Left lung (tissue), 10 donors: ENCODE measurements around the gene FBXW5. TPM values are rescaled to one million over a fixed set of nuclear protein-coding genes. Genes with fewer than 3 reads are reported as not detected.

Experiments used
- ATAC-seq: fragments of 200-7000 bp; cut with Tn5 transposase; one replicate; pipeline ENCODE4 v1.9.1; 2020; ENCODE audit warnings: moderate library complexity
- DNase-seq, 4 donors: peaks; one replicate each; pipeline ENCODE4 v3.0.0-alpha.2; 2013 to 2020
- H3K27ac ChIP-seq, 2 donors: fragments of 200-600 bp; sonication (generic) in 1 of 2; one replicate each; pipeline versions ENCODE4 v1.5.0 to v1.8.0; 2020 to 2021
- H3K27me3 ChIP-seq, 2 donors: fragments of 200-600 bp; sonication (generic) in 1 of 2; one replicate each; pipeline versions ENCODE4 v1.5.0 to v1.8.0; 2020 to 2021
- H3K36me3 ChIP-seq, 2 donors: fragments of 200-600 bp; sonication (generic) in 1 of 2; one replicate each; pipeline versions ENCODE4 v1.5.0 to v1.8.0; 2020 to 2021
- H3K4me1 ChIP-seq, 2 donors: fragments of 200-600 bp; one replicate each; pipeline ENCODE4 v1.8.0; 2021
- H3K4me3 ChIP-seq, 2 donors: fragments of 200-600 bp; sonication (generic) in 1 of 2; one replicate each; pipeline versions ENCODE4 v1.5.0 to v1.8.0; 2020 to 2021; ENCODE audit warnings: mild to moderate bottlenecking in 1 of 2
- H3K9me3 ChIP-seq, 2 donors: fragments of 200-600 bp; sonication (generic) in 1 of 2; one replicate each; pipeline versions ENCODE4 v1.5.0 to v1.8.0; 2020 to 2021
- intact Hi-C, 2 donors: fragments of 100-400 bp; cut with DNase I; formaldehyde crosslinking; loops; one replicate each; pipeline versions ENCODE4 v1.11.2 to v1.14.2; 2022
- polyA plus RNA-seq, 6 donors: library from polyadenylated mRNA; unstranded; fragments of 120-200 nt; gene quantifications; one replicate each; pipeline ENCODE4 v1.2.1, GENCODE V29; 2013; ENCODE audit not compliant: insufficient read length in 6 of 6
- total RNA-seq, 2 donors: library from RNA; stranded (reverse); fragmentation: NEBNext Ultra II Directional; extraction: Animal tissue kit (Norgen Biotek cat#: 25700); gene quantifications; one replicate each; pipeline ENCODE4 v1.2.1, GENCODE V29; 2021
- TF ChIP-seq, protein P1 (sequence below), 2 donors: fragments of 200-600 bp; sonication (generic) in 1 of 2; IDR thresholded peaks; one replicate each; pipeline versions ENCODE4 v1.5.0 to v1.8.0; 2021; ENCODE audit warnings: antibody characterized with exemption in 2 of 2
- donor health status: DM: no; HTN: yes; CAD: no.
- donor health status: DM: no; HTN: no; CAD: no.

Gene FBXW5
- total and polyA plus RNA-seq, 8 donors, result 33.0 to 111 (median 47.7) TPM

- TF ChIP-seq, protein P1, sequence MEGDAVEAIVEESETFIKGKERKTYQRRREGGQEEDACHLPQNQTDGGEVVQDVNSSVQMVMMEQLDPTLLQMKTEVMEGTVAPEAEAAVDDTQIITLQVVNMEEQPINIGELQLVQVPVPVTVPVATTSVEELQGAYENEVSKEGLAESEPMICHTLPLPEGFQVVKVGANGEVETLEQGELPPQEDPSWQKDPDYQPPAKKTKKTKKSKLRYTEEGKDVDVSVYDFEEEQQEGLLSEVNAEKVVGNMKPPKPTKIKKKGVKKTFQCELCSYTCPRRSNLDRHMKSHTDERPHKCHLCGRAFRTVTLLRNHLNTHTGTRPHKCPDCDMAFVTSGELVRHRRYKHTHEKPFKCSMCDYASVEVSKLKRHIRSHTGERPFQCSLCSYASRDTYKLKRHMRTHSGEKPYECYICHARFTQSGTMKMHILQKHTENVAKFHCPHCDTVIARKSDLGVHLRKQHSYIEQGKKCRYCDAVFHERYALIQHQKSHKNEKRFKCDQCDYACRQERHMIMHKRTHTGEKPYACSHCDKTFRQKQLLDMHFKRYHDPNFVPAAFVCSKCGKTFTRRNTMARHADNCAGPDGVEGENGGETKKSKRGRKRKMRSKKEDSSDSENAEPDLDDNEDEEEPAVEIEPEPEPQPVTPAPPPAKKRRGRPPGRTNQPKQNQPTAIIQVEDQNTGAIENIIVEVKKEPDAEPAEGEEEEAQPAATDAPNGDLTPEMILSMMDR (IDR thresholded peaks at IDR 0.05), result no peak
- no peak overlapping the region for H3K27ac ChIP-seq
- peaks cover 0 to 90% of the 10 kb centered on the region in 2 donors for H3K36me3 ChIP-seq
- no peak for ATAC-seq
- H3K4me3 ChIP-seq, result no peak overlapping the region
- intact Hi-C loops, result no loop called here
- H3K4me1 ChIP-seq, result peaks cover 0 to 3% of the 10 kb centered on the region in 2 donors
- no peaks in the 10 kb centered on the region for H3K9me3 ChIP-seq
- H3K27me3 ChIP-seq, result no peaks in the 10 kb centered on the region
- no peak for DNase-seq
Measured at GRCh38 chr9:136921718-136922117, 22.8 kb downstream of the FBXW5 start.

- ATAC-seq (no peak), DNase-seq (no peak)
- Histone ChIP-seq H3K27ac (no peak overlapping the region), H3K36me3 (peaks cover 0 to 90% of the 10 kb centered on the region in 2 donors), H3K4me3 (no peak overlapping the region), H3K27me3 (no peaks in the 10 kb centered on the region), H3K4me1 (peaks cover 0 to 3% of the 10 kb centered on the region in 2 donors), H3K9me3 (no peaks in the 10 kb centered on the region)
- TF ChIP-seq, protein P1 (IDR thresholded peaks at IDR 0.05), result no peak
- intact Hi-C loops, result no loop called here
Measured at GRCh38 chr9:136921307-136921706, 23.2 kb downstream of the FBXW5 start.

DNA sequence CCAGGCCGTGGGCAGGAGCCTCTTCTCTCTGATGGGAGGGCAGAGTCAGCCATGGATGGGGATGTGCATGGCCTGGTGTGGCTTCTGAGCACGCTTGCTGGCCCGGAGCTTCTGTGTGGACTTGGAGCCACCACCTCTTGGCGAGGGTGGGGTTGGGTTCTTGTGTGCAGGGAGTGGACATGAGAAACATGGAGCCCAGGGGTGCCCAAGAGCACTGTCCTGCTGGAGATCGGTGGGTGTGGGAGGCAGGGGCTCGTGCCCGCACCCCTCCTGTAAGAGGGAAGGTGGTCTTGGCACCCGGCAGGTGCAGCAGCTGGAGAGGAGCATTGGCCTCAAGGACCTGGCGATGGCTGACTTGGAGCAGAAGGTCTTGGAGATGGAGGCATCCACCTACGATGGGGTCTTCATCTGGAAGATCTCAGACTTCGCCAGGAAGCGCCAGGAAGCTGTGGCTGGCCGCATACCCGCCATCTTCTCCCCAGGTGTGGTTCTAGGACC, 23.8 kb downstream of the FBXW5 start:
- ATAC-seq (no peak), DNase-seq (no peak)
- Histone ChIP-seq H3K4me1 (peaks cover 0 to 3% of the 10 kb centered on the region in 2 donors), H3K27ac (no peak overlapping the region), H3K9me3 (no peaks in the 10 kb centered on the region), H3K27me3 (no peaks in the 10 kb centered on the region), H3K4me3 (no peak overlapping the region), H3K36me3 (peaks cover 0 to 90% of the 10 kb centered on the region in 2 donors)
- TF ChIP-seq, protein P1 (IDR thresholded peaks at IDR 0.05), result no peak
- intact Hi-C loops, result no loop called here

GRCh38 chr9:136920069-136920468, 24.5 kb downstream of the FBXW5 start:
- no peak overlapping the region for H3K27ac ChIP-seq
- ATAC-seq (no peak), DNase-seq (no peak)
- no peak overlapping the region for H3K4me3 ChIP-seq
- no peaks in the 10 kb centered on the region for H3K27me3 ChIP-seq
- intact Hi-C loops, result no loop called here
- peaks cover 0 to 3% of the 10 kb centered on the region in 2 donors for H3K4me1 ChIP-seq
- TF ChIP-seq, protein P1 (IDR thresholded peaks at IDR 0.05), result no peak
- H3K36me3 ChIP-seq, result peaks cover 0 to 89% of the 10 kb centered on the region in 2 donors
- no peaks in the 10 kb centered on the region for H3K9me3 ChIP-seq

DNA sequence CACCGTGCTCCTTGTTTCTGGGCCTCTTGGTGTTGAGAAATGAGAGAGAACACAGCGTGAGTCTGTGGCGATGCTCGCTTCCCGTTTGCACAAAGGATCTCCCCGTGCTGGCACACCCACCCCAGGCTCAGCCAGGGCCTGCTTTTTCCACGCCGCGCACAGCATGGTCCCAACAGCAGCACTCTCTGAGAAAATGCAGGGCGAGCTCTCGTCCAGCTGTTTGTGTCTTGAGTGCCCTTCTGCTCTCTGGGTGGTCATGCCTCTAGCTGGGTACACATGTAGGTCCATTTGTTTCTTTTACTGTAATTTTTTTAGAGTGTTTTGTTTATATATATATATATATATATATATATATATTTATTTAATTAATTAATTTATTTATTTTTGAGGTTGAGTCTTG, 26.6 kb downstream of the FBXW5 start:
- Histone ChIP-seq H3K9me3 (no peaks in the 10 kb centered on the region), H3K27ac (peak overlapping the region in 1 of 2 donors; percentile 34), H3K27me3 (no peaks in the 10 kb centered on the region), H3K4me1 (peaks cover 0 to 3% of the 10 kb centered on the region in 2 donors), H3K36me3 (peaks cover 0 to 80% of the 10 kb centered on the region in 2 donors), H3K4me3 (no peak overlapping the region)
- intact Hi-C loops, result no loop called here
- ATAC-seq, result no peak
- no peak for DNase-seq
- TF ChIP-seq, protein P1 (IDR thresholded peaks at IDR 0.05), result no peak
